Measurements from ENCODE around the gene TRIML1. TPM values are rescaled to one million over a fixed set of nuclear protein-coding genes. Genes with fewer than 3 reads are reported as not detected.

TRIML1 gene
- total and polyA plus RNA-seq, 2 of the 13 experiments (the other 11 are each of a cell fraction or from before 2014, with no cell fraction given) = not detected

DNA sequence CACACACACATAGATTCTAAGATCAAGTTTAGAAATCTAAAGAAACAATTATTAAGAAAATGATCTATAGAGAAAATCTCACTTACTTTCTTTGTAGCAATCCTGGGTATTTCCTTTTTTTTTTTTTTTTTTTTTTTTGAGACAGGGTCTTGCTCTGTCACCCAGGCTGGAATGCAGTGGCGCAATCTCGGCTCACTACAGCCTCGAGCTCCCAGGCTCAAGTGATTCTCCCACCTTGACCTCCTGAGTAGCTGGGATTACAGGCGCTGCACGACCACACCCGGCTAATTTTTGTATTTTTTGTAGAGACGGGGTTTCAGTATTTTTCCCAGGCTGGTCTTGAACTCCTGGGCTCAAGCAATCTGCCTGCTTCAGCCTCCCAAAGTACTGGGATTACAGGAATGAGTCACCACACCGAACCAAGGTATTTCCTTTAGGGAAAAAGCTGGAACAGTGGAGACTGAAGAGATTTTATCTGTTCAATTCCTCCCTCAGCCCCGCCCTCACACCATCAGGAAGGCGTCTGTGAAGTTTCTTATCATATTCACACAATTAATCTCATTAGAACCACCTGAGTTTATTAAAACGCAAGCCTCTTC, 30.0 kb upstream of the TRIML1 start, which contains the start of gene TRIML2:
TSS of gene TRIML2 (minus strand) at position 447 of the 599 bp plus-strand sequence. CDS start 4,235 bp downstream, outside the sequence.
- Histone ChIP-seq H3K4me2 (ENCODE audit: low read depth, low read length) (no peak within 1 kb of the TSS), H4K20me1 (ENCODE audit: insufficient read depth, low read length) (no peaks in the 10 kb centered on the region), H3K27ac (ENCODE audit: extremely low read length, insufficient read depth, low read length) (no peak within 1 kb of the TSS), H3K4me1 (ENCODE audit: insufficient read depth, low read length) (no peaks in the 10 kb centered on the region), H3K27me3 (ENCODE audit: control insufficient read depth in 1 of 2, insufficient read depth in 2 of 2, low read length in 2 of 2) (no peaks in the 10 kb centered on the region; a peak in 1 of 5 replicates), H3K4me3 (replicated peaks in 1 of 3; ENCODE audit: insufficient read depth in 1 of 3, low read depth in 2 of 3, low read length in 3 of 3) (no peak within 1 kb of the TSS), H3K36me3 (replicated peaks in 1 of 2; ENCODE audit: control insufficient read depth in 1 of 2, insufficient read depth in 2 of 2, low read length in 2 of 2) (no peaks in the 10 kb centered on the region), H3K9me3 (ENCODE audit: low read length) (no peaks in the 10 kb centered on the region), H2AFZ (ENCODE audit: low read length) (no peak within 1 kb of the TSS), H3K9ac (ENCODE audit: insufficient read depth, low read depth, low read length) (no peak within 1 kb of the TSS), H3K79me2 (ENCODE audit: insufficient read depth, low read length) (no peaks in the 10 kb centered on the region)
- in situ Hi-C loops (cut with HindIII; ENCODE audit: extremely low pct_ligation_motif_present, low pct_unique_long_range_greater_than_20kb) = no loop called here
- ChIA-PET CTCF (ENCODE audit: low intra/inter-chr PET ratio, low total read pairs) (no interaction called here), POLR2A (no interaction called here)
- no peak for FAIRE-seq
- ATAC-seq = no peak
- WGBS (ENCODE audit: low lambda C conversion rate) = 1% methylated on average over 11 of the region's 11 CpGs
- TF ChIP-seq TOPORS (CRISPR knock-in tag; IDR thresholded peaks at IDR 0.05) (no peak), ZNF616 (CRISPR knock-in tag; IDR thresholded peaks at IDR 0.05; ENCODE audit: low read depth) (no peak)
- BruUV-seq (replicated peaks) = no TSS peak
- intact Hi-C loops (cut with micrococcal nuclease; ENCODE audit: unreplicated experiment) = no loop called here
- no peak for DNase-seq (ENCODE audit: low spot score)

GRCh38 chr4:188110036-188110435, 29.2 kb upstream of the TRIML1 start:
- no peak overlapping the region for H2AFZ ChIP-seq (ENCODE audit: low read length)
- H3K4me2 ChIP-seq (ENCODE audit: low read depth, low read length) = no peak overlapping the region
- H3K4me3 ChIP-seq (replicated peaks in 1 of 3; ENCODE audit: insufficient read depth in 1 of 3, low read depth in 2 of 3, low read length in 3 of 3) = no peak overlapping the region
- no peak for FAIRE-seq
- H3K4me1 ChIP-seq (ENCODE audit: insufficient read depth, low read length) = no peaks in the 10 kb centered on the region
- no peaks in the 10 kb centered on the region for H3K36me3 ChIP-seq (replicated peaks in 1 of 2; ENCODE audit: control insufficient read depth in 1 of 2, insufficient read depth in 2 of 2, low read length in 2 of 2)
- TF ChIP-seq ZNF614 (CRISPR knock-in tag; IDR thresholded peaks at IDR 0.05; ENCODE audit: borderline replicate concordance) (no peak), ZNF512 (CRISPR knock-in tag; IDR thresholded peaks at IDR 0.05) (no peak), ZNF777 (CRISPR knock-in tag; IDR thresholded peaks at IDR 0.05) (no peak), FLYWCH1 (CRISPR knock-in tag; IDR thresholded peaks at IDR 0.05) (no peak), ZKSCAN8 (CRISPR knock-in tag; IDR thresholded peaks at IDR 0.05; ENCODE audit: borderline replicate concordance) (no peak), SP4 (CRISPR knock-in tag; IDR thresholded peaks at IDR 0.05) (no peak), CEBPB (IDR thresholded peaks at IDR 0.05; ENCODE audit: borderline replicate concordance, low read depth, low read length) (no peak), MTF2 (CRISPR knock-in tag; IDR thresholded peaks at IDR 0.05; ENCODE audit: borderline replicate concordance) (no peak), ZUFSP (CRISPR knock-in tag; IDR thresholded peaks at IDR 0.05; ENCODE audit: borderline replicate concordance) (no peak), ZNF629 (CRISPR knock-in tag; conservative IDR thresholded peaks at IDR 0.05) (no peak)
- no peaks in the 10 kb centered on the region for H4K20me1 ChIP-seq (ENCODE audit: insufficient read depth, low read length)
- no peaks in the 10 kb centered on the region for H3K79me2 ChIP-seq (ENCODE audit: insufficient read depth, low read length)
- no TSS peak for BruUV-seq (replicated peaks)
- intact Hi-C loops (cut with micrococcal nuclease; ENCODE audit: unreplicated experiment) (no loop called here), in situ Hi-C loops (cut with HindIII; ENCODE audit: extremely low pct_ligation_motif_present, low pct_unique_long_range_greater_than_20kb) (no loop called here)
- no peak overlapping the region for H3K27ac ChIP-seq (ENCODE audit: extremely low read length, insufficient read depth, low read length)
- DNase-seq (ENCODE audit: low spot score) = no peak
- CTCF ChIA-PET (ENCODE audit: low intra/inter-chr PET ratio, low total read pairs) = no interaction called here
- H3K9ac ChIP-seq (ENCODE audit: insufficient read depth, low read depth, low read length) = no peak overlapping the region
- POLR2A ChIA-PET = no interaction called here
- no peaks in the 10 kb centered on the region for H3K9me3 ChIP-seq (ENCODE audit: low read length)
- 8% methylated on average over 3 of the region's 3 CpGs for WGBS (ENCODE audit: low lambda C conversion rate)
- H3K27me3 ChIP-seq (ENCODE audit: control insufficient read depth in 1 of 2, insufficient read depth in 2 of 2, low read length in 2 of 2) = no peaks in the 10 kb centered on the region; a peak in 1 of 5 replicates
- no peak for ATAC-seq

All from HepG2 (cell line).